GM11168 (cell line): ENCODE measurements around the gene PDE10A.
"Not testable (repeated sequence)": the region's sequence is repeated elsewhere in the genome, so short reads cannot be mapped to it uniquely, and the experiment has no call there.

Experiments
- in situ Hi-C: fragments of 300-500 bp; cut with MboI; formaldehyde crosslinking; loops from one replicate; pipeline ENCODE4 v1.12.0; 2022; ENCODE audit warnings: low sequenced_read_pairs; ENCODE audit not compliant: unreplicated experiment

Gene PDE10A

DNA sequence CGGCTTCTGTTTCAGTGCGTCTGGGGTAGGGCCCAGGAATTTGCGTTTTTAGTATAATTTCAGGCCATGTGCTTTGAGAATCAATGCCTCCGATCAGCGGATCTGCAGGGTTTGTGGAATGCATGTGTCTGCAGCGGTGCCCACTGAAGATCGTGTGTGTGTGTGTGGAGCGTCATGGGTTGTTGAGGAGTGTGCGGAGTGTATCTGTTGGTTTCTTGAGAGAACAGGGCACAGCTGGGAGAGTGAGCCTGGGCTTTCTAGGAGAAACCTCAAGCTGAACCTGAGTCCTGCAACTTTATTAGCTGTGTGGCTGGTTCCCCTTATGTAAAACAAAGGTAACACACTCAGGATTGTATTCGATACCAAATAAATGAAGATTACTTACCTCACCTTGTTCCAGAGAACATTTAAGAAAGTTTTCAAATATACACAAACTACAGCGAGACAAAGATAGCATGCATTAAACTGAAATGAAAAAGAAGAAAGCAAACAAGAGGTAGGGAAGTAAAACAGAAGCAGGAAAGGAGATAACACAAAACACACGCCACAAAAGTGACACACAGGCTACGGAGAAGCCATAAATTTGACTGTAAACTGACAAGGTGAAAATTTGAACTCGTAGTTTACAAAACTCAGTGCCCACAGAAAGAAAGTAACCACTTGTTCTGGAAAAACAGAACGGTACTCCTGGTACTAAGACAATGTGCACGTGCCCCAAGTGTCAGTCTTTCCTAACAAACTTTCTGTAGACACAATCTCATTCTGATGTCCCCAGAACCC is 28.8 kb downstream of the PDE10A start:
- in situ Hi-C loops = no loop called here

DNA sequence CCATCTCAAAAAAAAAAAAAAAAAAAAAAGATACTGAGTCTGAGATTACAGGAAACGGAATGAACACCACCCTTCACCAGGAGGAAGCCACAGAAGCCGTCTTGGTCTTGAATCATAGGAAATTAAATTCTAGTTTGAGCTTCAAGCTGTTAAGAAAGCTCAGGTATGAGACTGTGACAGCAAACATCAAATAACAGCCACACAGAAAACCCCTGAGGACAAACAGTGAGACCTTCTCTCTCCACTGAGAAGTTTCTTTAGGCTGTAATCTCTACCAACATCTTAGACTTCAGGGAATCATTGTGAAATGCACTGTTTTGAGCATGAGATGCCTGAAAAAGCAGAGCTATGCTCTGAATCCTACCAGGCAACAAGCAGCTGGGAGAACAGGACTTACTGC is 30.8 kb downstream of the PDE10A start:
- in situ Hi-C loops = no loop called here

DNA sequence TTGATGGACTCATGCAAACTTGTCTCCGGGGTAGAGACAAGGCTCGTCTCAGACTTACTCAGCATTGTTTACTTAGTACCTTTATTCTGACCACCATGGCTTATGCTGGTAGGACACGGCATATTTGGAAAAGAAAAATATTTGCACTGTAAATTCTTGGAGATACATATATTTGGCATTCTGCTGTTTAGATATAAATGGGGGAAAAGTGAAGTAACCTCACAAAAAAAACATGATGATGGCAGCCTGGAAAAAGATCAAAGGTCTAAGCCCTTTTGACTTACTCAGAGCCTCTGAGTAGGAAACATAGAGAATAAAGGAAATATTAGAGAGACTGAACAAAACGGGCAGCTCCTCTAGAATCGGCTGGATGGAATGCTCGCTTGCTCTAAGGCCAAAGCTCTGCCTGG is 32.5 kb downstream of the PDE10A start:
- in situ Hi-C loops = no loop called here

DNA sequence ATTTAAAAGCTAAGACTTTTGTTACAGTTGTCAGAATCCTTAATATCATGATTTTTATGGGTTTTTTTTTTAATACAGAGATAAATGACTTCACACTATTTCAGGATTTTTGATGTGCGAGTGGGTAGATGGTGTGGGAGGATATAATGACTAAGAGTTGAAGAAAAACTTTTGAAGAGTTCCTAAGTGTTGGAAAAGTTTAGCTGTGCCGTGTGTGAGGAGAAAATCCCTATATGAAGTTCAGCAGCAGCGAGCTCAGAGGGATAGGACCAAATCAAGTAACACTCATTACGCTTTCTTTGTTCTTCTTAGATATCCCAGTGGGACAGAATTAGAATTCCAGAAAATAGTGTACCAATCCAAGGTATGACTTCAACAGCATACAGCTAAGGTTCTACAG is 34.1 kb downstream of the PDE10A start:
- in situ Hi-C loops = no loop called here

DNA sequence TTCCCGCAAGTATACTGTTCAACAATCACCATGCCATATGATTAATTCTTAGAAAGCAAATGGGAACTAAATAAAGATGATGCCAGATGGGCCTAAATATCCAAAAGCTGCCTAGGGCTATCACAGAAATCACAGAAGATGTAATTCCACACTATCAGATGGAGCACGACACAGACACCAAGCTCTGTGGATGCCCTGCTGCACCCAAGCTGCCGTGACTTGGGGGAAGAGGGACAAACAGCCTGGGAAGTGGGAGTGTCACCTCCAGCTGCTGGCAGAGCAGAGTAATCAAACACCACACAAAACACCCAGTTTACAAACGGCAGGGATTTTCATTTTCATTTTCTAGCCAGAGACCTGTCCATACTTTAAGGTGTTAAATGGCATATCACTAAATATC is 35.7 kb downstream of the PDE10A start:
- in situ Hi-C loops = no loop called here

DNA sequence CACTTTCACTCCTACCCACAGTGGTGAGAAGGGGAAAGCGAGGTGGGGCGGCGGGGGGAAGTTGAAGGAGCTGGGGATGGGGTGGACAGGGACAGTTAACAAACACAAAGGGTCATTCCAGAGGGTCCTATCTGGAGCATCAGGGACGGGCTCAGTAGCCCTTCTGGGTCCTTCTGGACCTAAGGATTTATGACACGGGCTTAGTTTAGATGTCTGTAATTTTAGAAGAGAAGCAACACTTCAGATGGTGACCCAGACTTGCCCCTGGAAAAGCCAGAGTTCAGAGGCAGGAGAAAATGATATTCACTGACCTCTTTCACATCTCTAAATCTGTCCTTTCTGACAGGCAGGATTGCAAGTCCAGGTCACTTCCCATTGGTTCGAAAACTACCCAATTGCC is 36.3 kb downstream of the PDE10A start:
- in situ Hi-C loops = no loop called here

DNA sequence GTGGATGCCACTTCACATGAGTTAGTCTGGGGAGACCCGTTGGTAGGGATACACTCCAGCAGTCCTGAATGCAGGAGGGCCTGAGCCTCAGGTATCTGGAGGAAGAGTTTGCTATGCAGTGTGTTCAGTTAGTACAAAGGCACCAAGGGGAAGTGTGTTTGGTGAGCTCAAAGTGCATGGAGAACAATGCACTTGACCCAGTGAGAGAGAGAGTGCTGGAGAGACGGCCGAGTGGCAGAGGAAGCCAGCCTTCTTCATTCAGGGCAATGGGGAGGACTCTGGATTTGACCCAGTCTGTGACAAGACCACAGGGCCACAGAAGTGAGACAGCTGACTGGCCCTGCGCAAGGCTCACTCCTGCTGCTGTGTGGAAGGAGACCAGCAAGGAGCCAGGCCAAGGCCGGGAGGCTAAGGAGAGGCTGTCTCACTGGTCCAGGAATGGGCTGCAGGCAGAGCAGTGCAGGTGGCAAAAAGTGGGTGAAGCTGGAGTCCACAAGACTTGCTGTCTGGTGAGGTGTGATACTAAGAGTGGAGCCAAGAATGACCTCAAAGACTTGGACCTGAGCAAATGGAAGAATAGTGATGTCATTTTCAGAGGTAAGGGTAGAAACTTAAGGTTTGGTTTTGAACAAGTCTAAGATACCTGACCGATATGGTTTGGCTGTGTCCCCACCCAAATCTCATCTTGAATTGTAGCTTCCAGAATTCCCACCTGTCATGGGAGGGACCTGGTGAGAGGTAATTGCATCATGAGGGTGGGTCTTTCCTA is 38.0 kb downstream of the PDE10A start:
- in situ Hi-C loops = no loop called here

DNA sequence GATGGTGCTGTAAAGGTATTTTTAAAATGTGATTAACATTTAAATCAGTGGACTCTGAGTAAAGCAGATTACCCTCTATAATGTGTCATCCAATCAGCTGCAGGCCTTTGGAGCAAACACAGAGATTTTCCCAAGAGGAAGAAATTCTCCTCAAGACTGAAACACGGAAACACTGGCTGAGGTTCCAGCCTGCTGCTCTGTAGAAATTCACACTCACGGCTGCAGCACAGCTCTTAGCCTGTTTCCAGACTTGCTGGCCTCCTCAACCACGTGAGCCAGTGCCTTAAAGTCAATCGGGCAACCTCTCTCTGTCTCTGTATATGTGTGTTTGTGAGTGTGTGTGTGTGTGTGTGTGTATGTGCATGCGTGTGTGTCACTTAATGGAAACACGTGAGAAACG is 41.1 kb downstream of the PDE10A start:
- in situ Hi-C loops = no loop called here

DNA sequence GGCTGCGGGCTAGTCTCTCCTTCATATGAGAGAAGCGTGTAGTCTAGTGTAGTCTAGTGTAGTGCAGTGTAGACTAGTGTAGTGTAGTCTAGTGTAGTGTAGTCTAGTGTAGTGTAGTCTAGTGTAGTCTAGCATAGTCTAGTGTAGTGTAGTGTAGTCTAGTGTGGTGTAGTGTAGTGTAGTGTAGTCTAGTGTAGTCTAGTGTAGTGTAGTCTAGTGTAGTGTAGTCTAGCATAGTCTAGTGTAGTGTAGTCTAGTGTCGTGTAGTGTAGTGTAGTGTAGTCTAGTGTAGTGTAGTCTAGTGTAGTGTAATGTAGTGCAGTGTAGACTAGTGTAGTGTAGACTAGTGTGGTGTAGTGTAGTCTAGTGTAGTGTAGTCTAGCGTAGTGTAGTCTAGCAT is 44.1 kb downstream of the PDE10A start:
- in situ Hi-C loops = not testable (repeated sequence)

DNA sequence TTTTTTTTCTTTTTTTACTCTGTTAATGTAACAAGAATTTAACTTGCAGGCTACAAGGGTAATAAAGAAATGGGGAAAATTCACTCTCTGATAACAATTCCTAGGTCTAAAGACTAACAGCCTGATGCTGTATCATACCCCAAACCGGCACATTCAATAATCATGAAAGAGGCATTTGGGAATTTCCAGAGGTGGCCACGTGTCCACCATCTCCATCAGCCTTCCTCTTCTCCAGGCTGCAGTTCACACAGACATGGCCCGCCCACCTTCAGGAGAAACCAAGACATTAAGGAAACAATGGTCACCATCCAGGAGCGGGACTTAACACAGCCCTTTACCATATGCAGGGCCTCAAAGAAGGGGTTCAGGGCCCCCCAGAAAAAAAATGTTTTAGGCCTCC is 44.8 kb downstream of the PDE10A start:
- in situ Hi-C loops = no loop called here

DNA sequence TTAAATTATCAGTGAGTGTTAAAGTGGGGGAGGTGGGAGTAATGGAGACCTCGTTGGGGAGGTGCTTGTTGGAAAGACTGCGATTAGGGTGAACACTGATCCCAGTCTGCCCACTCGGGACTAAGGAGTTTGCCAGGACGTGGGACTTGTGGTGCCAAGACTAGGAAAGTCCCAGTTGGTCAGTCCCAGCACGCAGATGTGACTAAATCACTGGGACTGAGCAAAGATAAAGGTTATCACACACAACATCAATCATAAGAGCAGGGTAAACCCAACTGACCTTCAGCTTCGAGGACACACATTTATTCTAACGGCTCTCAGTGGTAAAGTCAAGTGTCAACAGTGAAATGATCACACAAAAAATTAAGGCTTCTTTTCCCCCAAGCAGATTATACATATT is 45.5 kb downstream of the PDE10A start:
- in situ Hi-C loops = no loop called here

DNA sequence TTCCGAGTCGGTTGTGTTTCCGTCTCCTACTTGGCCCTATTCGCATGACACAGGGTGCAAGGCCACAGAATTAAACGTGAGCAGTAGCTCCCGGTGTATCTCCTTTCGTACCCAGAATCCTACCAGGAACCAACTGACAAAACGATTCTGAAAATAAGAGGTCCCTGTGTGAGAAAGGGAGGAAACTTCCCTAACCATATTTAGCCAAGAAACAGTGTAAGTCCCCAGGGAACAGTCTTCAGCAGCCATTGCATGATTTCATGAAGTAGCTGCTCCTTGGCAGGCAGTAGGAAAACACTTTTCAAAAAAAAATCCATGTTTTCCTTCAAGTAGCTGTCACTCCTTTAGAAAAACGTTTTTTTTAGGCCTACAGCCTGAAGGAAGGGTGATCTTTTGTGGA is 46.9 kb downstream of the PDE10A start:
- in situ Hi-C loops = no loop called here

DNA sequence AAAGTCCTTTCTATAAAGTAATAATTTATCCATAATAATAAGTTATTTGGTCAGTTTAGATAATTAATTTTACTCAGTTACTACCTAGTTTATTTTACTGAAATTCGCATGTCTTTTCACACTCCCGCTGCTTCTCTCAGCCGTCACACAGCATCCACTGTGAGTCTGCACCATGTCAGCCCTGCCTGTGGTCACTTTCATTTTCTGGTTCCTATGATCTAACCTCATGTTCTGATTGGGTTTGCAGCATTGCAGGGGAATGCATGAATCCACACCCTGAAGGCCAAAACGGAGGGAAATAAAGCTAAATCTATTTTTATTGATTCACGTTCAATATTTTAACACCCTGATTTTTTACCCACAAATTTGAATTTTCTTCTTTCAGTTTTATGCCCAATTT is 47.4 kb downstream of the PDE10A start:
- in situ Hi-C loops = no loop called here

DNA sequence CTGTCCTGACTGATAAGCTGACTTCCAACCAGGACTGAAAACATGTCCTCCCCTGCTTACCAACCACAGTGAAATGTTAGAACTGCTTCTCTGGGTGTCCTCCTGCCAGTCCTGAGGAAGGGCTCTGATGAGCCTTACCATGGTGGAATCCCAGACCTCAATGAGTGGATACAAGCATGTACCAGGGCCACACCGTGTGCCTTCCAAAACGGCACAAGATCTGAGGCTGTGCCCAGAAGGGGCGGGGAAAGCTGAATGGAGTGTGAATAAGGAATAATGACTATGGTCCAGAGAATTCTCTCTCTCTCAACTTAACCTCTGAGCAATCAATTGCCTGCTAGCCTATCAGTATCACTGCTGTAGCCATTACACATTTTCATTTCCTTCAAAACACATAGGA is 51.7 kb downstream of the PDE10A start:
- in situ Hi-C loops = no loop called here

DNA sequence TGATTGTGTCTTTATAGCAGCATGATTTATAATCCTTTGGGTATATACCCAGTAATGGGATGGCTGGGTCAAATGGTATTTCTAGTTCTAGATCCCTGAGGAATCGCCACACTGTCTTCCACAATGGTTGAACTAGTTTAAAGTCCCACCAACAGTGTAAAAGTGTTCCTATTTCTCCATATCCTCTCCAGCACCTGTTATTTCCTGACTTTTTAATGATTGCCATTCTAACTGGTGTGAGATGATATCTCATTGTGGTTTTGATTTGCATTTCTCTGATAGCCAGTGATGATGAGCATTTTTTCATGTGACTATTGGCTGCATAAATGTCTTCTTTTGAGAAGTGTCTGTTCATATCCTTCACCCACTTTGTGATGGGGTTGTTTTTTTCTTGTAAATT is 54.5 kb downstream of the PDE10A start:
- in situ Hi-C loops = not testable (repeated sequence)

DNA sequence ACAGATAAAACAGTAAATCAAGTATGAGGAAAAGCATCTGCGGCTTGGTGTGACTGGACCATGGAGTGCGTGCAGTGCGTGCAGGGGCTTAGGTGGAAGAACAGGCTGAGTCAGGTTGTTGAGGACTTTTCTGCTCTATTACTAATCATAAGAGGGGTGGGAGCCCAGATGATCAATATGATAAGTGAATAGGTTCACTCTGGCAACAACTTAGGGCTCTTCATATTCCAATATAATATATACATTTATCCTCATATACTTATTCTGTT is 56.4 kb downstream of the PDE10A start:
- in situ Hi-C loops = no loop called here

DNA sequence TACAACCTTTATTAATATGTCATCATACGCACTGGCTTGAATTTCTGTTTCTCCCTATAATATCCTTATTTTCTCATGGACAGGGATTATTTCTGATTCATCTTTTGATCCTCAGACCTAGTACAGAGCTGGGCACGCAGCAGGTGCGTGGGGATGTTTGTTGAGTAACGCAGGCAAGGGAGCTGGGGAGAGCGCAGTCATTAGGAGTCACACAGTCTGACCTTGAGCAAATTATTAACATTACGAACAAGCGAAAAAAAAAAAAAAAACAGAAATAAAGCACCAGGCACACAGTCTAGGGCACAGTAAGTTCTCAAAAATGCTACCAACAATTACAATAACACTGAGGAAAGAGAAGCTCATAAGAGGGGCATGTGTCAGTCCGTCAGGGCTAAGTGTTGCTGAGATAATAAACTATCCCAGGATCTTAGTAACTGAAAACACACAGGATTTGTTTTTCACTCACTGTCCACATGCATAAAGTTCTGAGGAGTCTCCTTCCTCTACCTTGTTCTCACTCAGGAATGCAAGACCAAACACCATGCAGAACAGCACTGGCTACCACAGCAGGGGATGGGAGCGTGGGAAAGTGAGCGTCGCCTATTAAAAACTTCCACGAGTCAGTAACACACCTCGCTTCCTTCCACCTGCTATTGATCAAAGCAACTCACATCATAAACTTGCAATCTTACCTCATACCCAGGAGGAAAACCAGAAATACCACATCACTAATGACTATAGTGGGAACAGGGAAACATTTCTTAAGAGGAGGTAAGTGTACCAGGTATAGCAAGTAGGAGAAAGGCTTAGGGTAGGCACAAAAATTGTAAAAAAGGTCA is 56.9 kb downstream of the PDE10A start:
- in situ Hi-C loops = no loop called here

DNA sequence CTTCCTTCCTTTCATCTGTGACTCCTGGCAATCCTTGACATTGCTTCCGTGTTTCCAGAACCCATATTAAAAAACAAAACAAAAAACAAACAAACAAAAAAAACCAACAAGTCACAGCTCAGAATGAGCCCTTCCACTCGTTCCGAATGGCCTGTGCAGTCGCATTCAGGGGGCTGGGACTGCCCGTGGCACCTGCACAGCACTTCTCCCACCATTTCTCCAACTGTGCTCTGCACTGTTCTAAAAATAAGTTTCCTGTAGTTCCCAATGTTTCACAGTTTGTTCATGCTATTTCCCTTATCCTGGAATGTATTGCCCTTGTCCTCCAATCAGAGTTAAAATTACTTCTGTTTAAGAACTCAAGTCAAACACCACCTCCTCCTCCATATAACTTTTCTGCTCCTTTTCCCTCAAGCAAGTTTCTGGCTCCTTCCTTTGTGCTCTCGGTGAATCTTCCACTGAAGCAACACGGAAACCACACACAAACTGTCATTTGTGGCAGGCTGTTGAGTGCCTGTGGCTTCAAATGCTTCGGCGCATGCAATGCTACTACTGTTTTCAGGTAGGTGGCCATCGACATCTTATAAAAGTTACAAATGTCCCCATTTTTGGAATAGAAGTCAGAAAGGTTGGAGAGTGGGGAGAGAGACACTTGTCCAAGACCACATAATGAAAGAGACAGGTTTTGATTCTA is 57.7 kb downstream of the PDE10A start:
- in situ Hi-C loops = no loop called here

DNA sequence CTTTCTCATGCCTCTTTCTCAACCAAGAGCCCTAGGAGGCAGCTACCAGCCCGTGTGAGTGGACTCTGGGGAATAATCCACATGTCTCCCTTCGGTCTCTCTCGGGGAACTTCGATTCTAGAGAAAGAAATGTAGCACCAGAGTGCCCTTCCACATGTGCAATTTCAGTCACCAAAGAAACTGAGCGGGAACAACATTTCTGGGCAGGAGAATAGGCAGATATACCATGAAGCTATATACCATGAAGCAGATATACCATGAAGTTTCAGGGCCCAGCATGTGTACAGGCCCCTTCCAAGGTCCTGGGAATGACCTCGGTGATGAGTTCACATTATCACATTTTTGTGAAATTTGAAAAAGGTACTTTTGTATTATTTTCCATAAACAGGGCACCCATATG is 60.8 kb downstream of the PDE10A start:
- in situ Hi-C loops = no loop called here

DNA sequence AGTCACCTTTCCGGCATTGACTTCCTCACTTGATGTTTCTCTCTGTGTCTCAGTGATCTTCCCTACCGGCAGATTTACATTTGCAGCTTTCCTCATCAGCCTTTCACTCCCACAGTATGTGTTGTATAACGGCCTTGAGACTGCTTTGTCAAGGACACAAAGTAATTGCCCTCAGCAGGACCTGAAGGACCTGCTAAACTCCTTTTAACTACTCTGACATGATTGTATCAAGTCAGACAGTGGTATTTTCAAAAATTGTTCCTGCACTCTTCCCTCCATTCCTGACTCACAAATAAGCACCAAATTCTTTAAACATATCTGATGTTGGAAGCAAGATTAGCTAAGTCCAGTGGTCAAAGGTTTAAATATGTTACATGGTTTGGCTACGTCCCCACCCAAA is 62.4 kb downstream of the PDE10A start:
- in situ Hi-C loops = no loop called here
